ENCODE results near the gene IL1RAP. TPM values are rescaled to one million over a fixed set of nuclear protein-coding genes. Genes with fewer than 3 reads are reported as not detected.

The IL1RAP gene
- total and polyA plus RNA-seq, 8 donors, result 0.76 to 54.8 (median 6.3) TPM; not detected in 2

DNA sequence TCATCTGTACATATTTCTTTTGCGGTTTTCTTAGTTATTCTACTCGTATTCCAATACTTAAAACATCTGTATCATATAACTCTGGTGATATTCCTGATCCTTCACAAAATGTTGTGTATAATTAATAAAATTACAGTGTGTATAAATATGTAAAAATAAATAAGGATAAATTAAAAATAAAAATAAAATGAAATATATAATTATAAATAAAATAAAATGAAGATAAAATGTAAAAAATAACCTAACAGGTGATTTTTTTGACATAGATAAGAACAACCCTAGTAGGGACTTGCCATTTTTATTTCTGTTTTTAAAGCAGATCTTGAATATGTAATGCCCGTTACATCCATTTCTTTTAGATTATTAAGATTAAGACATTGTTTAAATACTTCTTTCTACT is 25.6 kb downstream of the IL1RAP start:
- no peak for TF ChIP-seq POLR2AphosphoS5 (IDR thresholded peaks at IDR 0.05)
- TF ChIP-seq POLR2A (IDR thresholded peaks at IDR 0.05), result no peak
- no peak for TF ChIP-seq EP300 (IDR thresholded peaks at IDR 0.05)
- TF ChIP-seq CTCF (IDR thresholded peaks at IDR 0.05), result no peak
- Histone ChIP-seq H3K4me3 (no peak overlapping the region), H3K9me3 (no peaks in the 10 kb centered on the region), H3K27ac (no peak overlapping the region), H3K27me3 (no peaks in the 10 kb centered on the region), H3K36me3 (no peaks in the 10 kb centered on the region), H3K4me1 (peaks cover 0 to under 1% (median 0%) of the 10 kb centered on the region in 4 donors)
- no peak for DNase-seq
- intact Hi-C loops (cut with DNase I; ENCODE audit: low total_unique reads), result no loop called here
- WGBS, 5 donors, result 93 to 97% (median 96%) methylated on average over 3 of the region's 3 CpGs

- TF ChIP-seq EP300 (IDR thresholded peaks at IDR 0.05), result no peak
- no peak for TF ChIP-seq CTCF (IDR thresholded peaks at IDR 0.05)
- TF ChIP-seq POLR2A (IDR thresholded peaks at IDR 0.05), result no peak
- no peak for TF ChIP-seq POLR2AphosphoS5 (IDR thresholded peaks at IDR 0.05)
- DNase-seq, result no peak
- Histone ChIP-seq H3K27me3 (no peaks in the 10 kb centered on the region), H3K4me1 (no peaks in the 10 kb centered on the region), H3K36me3 (no peaks in the 10 kb centered on the region), H3K4me3 (no peak overlapping the region), H3K9me3 (no peaks in the 10 kb centered on the region), H3K27ac (no peak overlapping the region)
- intact Hi-C loops (cut with DNase I; ENCODE audit: low total_unique reads), result no loop called here
Measured at GRCh38 chr3:190541008-190541407, 27.1 kb downstream of the IL1RAP start.

DNA sequence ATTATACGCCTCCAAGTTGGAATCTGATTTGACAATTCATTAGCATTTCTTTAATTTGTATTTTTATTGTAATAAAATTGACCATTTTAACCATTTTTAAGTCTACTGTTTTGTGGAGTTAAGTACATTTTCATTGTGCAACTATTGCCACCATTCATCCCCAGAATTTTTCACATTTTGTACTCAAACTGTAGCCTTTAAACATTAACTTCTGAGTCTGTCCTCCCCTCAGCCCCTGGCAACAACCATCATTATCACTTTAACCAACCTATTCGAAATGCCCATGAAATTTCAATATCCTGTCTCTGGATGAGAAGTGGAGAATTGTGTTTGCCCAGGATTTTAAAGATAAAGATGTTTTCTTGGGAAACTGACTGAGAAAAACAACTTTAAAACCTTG is 27.7 kb downstream of the IL1RAP start:
- H3K4me3 ChIP-seq, result no peak overlapping the region
- H3K27me3 ChIP-seq, result no peaks in the 10 kb centered on the region
- TF ChIP-seq POLR2AphosphoS5 (IDR thresholded peaks at IDR 0.05) (no peak), POLR2A (IDR thresholded peaks at IDR 0.05) (no peak), EP300 (IDR thresholded peaks at IDR 0.05) (no peak), CTCF (IDR thresholded peaks at IDR 0.05) (no peak)
- H3K9me3 ChIP-seq, result no peaks in the 10 kb centered on the region
- no peak overlapping the region for H3K27ac ChIP-seq
- no peak for DNase-seq
- intact Hi-C loops (cut with DNase I; ENCODE audit: low total_unique reads), result no loop called here
- H3K36me3 ChIP-seq, result no peaks in the 10 kb centered on the region
- H3K4me1 ChIP-seq, result no peaks in the 10 kb centered on the region
- WGBS, 5 donors, result 87 to 91% (median 88%) methylated on average over 2 of the region's 2 CpGs

DNA sequence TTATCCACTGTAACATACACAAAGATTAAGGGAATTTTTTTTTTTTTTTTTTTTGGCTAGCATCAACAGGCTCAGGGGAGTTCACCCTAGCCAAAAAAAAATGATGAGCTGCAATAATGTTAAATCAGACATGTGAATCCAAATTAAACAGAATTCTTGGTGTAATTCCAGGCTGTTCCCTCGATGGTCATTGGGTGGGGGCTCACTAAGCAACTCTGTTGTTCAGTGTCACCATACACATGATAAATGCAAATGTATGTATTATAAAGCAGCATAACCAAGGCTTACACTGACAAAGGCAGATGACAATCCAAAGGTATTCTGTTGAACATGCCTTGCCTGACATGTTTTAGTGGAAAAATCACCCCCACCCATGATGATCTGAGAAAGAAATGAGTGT is 29.0 kb downstream of the IL1RAP start:
- Histone ChIP-seq H3K27me3 (no peaks in the 10 kb centered on the region), H3K9me3 (no peaks in the 10 kb centered on the region), H3K4me3 (no peak overlapping the region), H3K36me3 (no peaks in the 10 kb centered on the region), H3K27ac (no peak overlapping the region), H3K4me1 (no peaks in the 10 kb centered on the region)
- no peak for TF ChIP-seq CTCF (IDR thresholded peaks at IDR 0.05)
- no peak for TF ChIP-seq POLR2A (IDR thresholded peaks at IDR 0.05)
- TF ChIP-seq POLR2AphosphoS5 (IDR thresholded peaks at IDR 0.05), result no peak
- no peak for TF ChIP-seq EP300 (IDR thresholded peaks at IDR 0.05)
- intact Hi-C loops (cut with DNase I; ENCODE audit: low total_unique reads), result no loop called here
- WGBS, 5 donors, result 71 to 83% (median 74%) methylated on average over 1 of the region's 1 CpG
- DNase-seq, result no peak
